Aorta (tissue), 5 donors: ENCODE results near the gene COL25A1. TPM values are rescaled to one million over a fixed set of nuclear protein-coding genes. Genes with fewer than 3 reads are reported as not detected.

ENCODE experiments used
- ATAC-seq: fragments of 200-7000 bp; cut with Tn5 transposase; one replicate; pipeline ENCODE4 v1.9.1; 2022; ENCODE audit warnings: moderate library complexity; ENCODE audit not compliant: low FRiP score
- DNase-seq, 2 donors: peaks; one replicate each; pipeline ENCODE4 v3.0.0-alpha.2; 2020
- H3K27ac ChIP-seq, 2 donors: one replicate each; pipeline ENCODE4 v1.5.1; 2013; ENCODE audit warnings: low read length in 2 of 2, mild to moderate bottlenecking in 2 of 2, moderate library complexity in 2 of 2, control low read depth in 1 of 2, inconsistent platforms in 1 of 2, low read depth in 1 of 2
- H3K27me3 ChIP-seq, 2 donors: one replicate each; pipeline ENCODE4 v1.6.1; 2013; ENCODE audit warnings: control low read depth in 1 of 2, low read length in 1 of 2, mild to moderate bottlenecking in 1 of 2, moderate library complexity in 1 of 2; ENCODE audit not compliant: insufficient read depth in 2 of 2, control insufficient read depth in 1 of 2
- H3K36me3 ChIP-seq, 2 donors: one replicate each; pipeline ENCODE4 v1.6.1; 2013; ENCODE audit warnings: control low read depth in 1 of 2, low read length in 1 of 2, mild to moderate bottlenecking in 1 of 2; ENCODE audit not compliant: insufficient read depth in 2 of 2, control insufficient read depth in 1 of 2
- H3K4me1 ChIP-seq, 2 donors: one replicate each; pipeline ENCODE4 v1.6.1; 2013; ENCODE audit warnings: low read length in 2 of 2, control low read depth in 1 of 2, mild to moderate bottlenecking in 1 of 2, moderate library complexity in 1 of 2; ENCODE audit not compliant: insufficient read depth in 2 of 2, control insufficient read depth in 1 of 2
- H3K4me3 ChIP-seq, 2 donors: one replicate each; pipeline ENCODE4 v1.5.1; 2013; ENCODE audit warnings: low read length in 2 of 2, control low read depth in 1 of 2, mild to moderate bottlenecking in 1 of 2
- H3K9me3 ChIP-seq: one replicate; pipeline ENCODE4 v1.6.1; 2013; ENCODE audit warnings: mild to moderate bottlenecking, low read length; ENCODE audit not compliant: control insufficient read depth
- WGBS, 2 donors: extraction: QIAGEN DNeasy Blood & Tissue Kit; methylation state at CpG; one replicate each; pipeline ENCODE4 v1.1.7; 2013; 5-methylcytosine and 5-hydroxymethylcytosine counted together
- intact Hi-C, 2 donors: fragments of 100-400 bp; cut with DNase I; formaldehyde crosslinking; loops; one replicate each; pipeline versions ENCODE4 v1.14.2 to v1.15.0; 2022
- polyA plus RNA-seq, 2 donors: library from polyadenylated mRNA; stranded (reverse); fragments of 200-250 nt; gene quantifications; one replicate each; pipeline ENCODE4 v1.2.3, GENCODE V29; 2013
- total RNA-seq, 2 donors: library from RNA; stranded (reverse); fragmentation: NEBNext Ultra II Directional; extraction: Animal tissue kit (Norgen Biotek cat#: 25700); gene quantifications; one replicate each; pipeline ENCODE4 v1.2.1, GENCODE V29; 2021
- donor health status: healthy with polysubstance abuse.
- donor health status: Bipolar disorder and iron deficiency.
- donor health status: DM: no; HTN: no; CAD: no.
- donor health status: DM: no; HTN: no; CAD: no.
- donor health status: DM: yes; HTN: yes; CAD: no.

Gene COL25A1
- total and polyA plus RNA-seq, 4 donors: 0.08 to 8.1 (median 1.3) TPM

- DNase-seq: no peak
- Histone ChIP-seq H3K27ac (no peak overlapping the region), H3K9me3 (no peaks in the 10 kb centered on the region), H3K4me1 (no peaks in the 10 kb centered on the region), H3K36me3 (no peaks in the 10 kb centered on the region), H3K4me3 (no peak overlapping the region), H3K27me3 (no peaks in the 10 kb centered on the region)
- intact Hi-C loops: no loop called here
- 68 to 69% methylated on average over 8 of the region's 8 CpGs for WGBS, 2 donors
- no peak for ATAC-seq
These were observed 395.5 kb downstream of the COL25A1 start for GRCh38 chr4:108906866-108907367.

- WGBS, 2 donors: 86 to 89% methylated on average over 6 of the region's 6 CpGs
- ATAC-seq (no peak), DNase-seq (no peak)
- Histone ChIP-seq H3K36me3 (no peaks in the 10 kb centered on the region), H3K4me1 (no peaks in the 10 kb centered on the region), H3K27ac (no peak overlapping the region), H3K27me3 (no peaks in the 10 kb centered on the region), H3K4me3 (no peak overlapping the region), H3K9me3 (no peaks in the 10 kb centered on the region)
- intact Hi-C loops: no loop called here
These were observed 396.5 kb downstream of the COL25A1 start for GRCh38 chr4:108906006-108906405.

GRCh38 chr4:108903464-108904221 is 398.8 kb downstream of the COL25A1 start:
- H3K9me3 ChIP-seq: no peaks in the 10 kb centered on the region
- DNase-seq (no peak), ATAC-seq (no peak)
- no peak overlapping the region for H3K4me3 ChIP-seq
- WGBS, 2 donors: 77 to 83% methylated on average over 4 of the region's 4 CpGs
- no peaks in the 10 kb centered on the region for H3K27me3 ChIP-seq
- no peaks in the 10 kb centered on the region for H3K4me1 ChIP-seq
- intact Hi-C loops: no loop called here
- no peaks in the 10 kb centered on the region for H3K36me3 ChIP-seq
- H3K27ac ChIP-seq: no peak overlapping the region

- intact Hi-C loops: no loop called here
- Histone ChIP-seq H3K27me3 (no peaks in the 10 kb centered on the region), H3K36me3 (no peaks in the 10 kb centered on the region), H3K9me3 (no peaks in the 10 kb centered on the region), H3K4me1 (no peaks in the 10 kb centered on the region), H3K27ac (no peak overlapping the region), H3K4me3 (no peak overlapping the region)
- no peak for DNase-seq
- no peak for ATAC-seq
- WGBS, 2 donors: 77 to 80% methylated on average over 3 of the region's 3 CpGs
These were observed 399.7 kb downstream of the COL25A1 start for GRCh38 chr4:108902769-108903168.

- Histone ChIP-seq H3K27ac (no peak overlapping the region), H3K4me1 (no peaks in the 10 kb centered on the region), H3K36me3 (no peaks in the 10 kb centered on the region), H3K9me3 (no peaks in the 10 kb centered on the region), H3K27me3 (no peaks in the 10 kb centered on the region), H3K4me3 (no peak overlapping the region)
- DNase-seq (no peak), ATAC-seq (no peak)
- intact Hi-C loops: no loop called here
- WGBS, 2 donors: 89 to 95% methylated on average over 1 of the region's 1 CpG
These were observed 401.2 kb downstream of the COL25A1 start for GRCh38 chr4:108901291-108901690.

GRCh38 chr4:108900018-108900580 is 402.4 kb downstream of the COL25A1 start:
- no peaks in the 10 kb centered on the region for H3K36me3 ChIP-seq
- no peaks in the 10 kb centered on the region for H3K27me3 ChIP-seq
- H3K4me1 ChIP-seq: no peaks in the 10 kb centered on the region
- H3K4me3 ChIP-seq: no peak overlapping the region
- intact Hi-C loops: no loop called here
- DNase-seq (no peak), ATAC-seq (no peak)
- no peaks in the 10 kb centered on the region for H3K9me3 ChIP-seq
- 77 to 78% methylated on average over 3 of the region's 3 CpGs for WGBS, 2 donors
- no peak overlapping the region for H3K27ac ChIP-seq

- H3K4me3 ChIP-seq: no peak overlapping the region
- no peak for ATAC-seq
- 95 to 99% methylated on average over 3 of the region's 3 CpGs for WGBS, 2 donors
- H3K27ac ChIP-seq: no peak overlapping the region
- no peaks in the 10 kb centered on the region for H3K4me1 ChIP-seq
- no peaks in the 10 kb centered on the region for H3K9me3 ChIP-seq
- no peaks in the 10 kb centered on the region for H3K36me3 ChIP-seq
- no peaks in the 10 kb centered on the region for H3K27me3 ChIP-seq
- DNase-seq: no peak
- intact Hi-C loops: no loop called here
These were observed 409.0 kb downstream of the COL25A1 start for GRCh38 chr4:108893468-108893867.

- DNase-seq (no peak), ATAC-seq (no peak)
- no peaks in the 10 kb centered on the region for H3K9me3 ChIP-seq
- no peak overlapping the region for H3K27ac ChIP-seq
- 90 to 95% methylated on average over 1 of the region's 1 CpG for WGBS, 2 donors
- H3K27me3 ChIP-seq: no peaks in the 10 kb centered on the region
- H3K36me3 ChIP-seq: no peaks in the 10 kb centered on the region
- no peak overlapping the region for H3K4me3 ChIP-seq
- intact Hi-C loops: no loop called here
- H3K4me1 ChIP-seq: no peaks in the 10 kb centered on the region
These were observed 410.4 kb downstream of the COL25A1 start for GRCh38 chr4:108891896-108892590.
